Measurements from ENCODE around the gene TBC1D5. TPM values are rescaled to one million over a fixed set of nuclear protein-coding genes. Genes with fewer than 3 reads are reported as not detected.

TBC1D5 gene
- total RNA-seq, 2 donors from 2014 or later: 68.8 to 77.7 TPM

- 97% methylated on average over 2 of the region's 2 CpGs; no CpG with 5 or more reads in 1 of the 2 experiments for WGBS, 2 experiments (ENCODE audit: insufficient coverage in 1 of 2, insufficient read length in 1 of 2)
- no peak overlapping the region for H3K27ac ChIP-seq (ENCODE audit: low read depth, low read length)
- H3K4me3 ChIP-seq (ENCODE audit: low read length): no peak overlapping the region
- Mint-ChIP-seq H3K36me3 (ENCODE audit: low read depth) (peaks cover 33% of the 10 kb centered on the region), H3K27ac (no peak overlapping the region), H3K9me3 (no peaks in the 10 kb centered on the region), H3K27me3 (ENCODE audit: insufficient read depth) (no peaks in the 10 kb centered on the region), H3K4me1 (no peaks in the 10 kb centered on the region), H3K4me3 (no peak overlapping the region)
- no peak for TF ChIP-seq CTCF (conservative IDR thresholded peaks at IDR 0.05)
- H3K4me1 ChIP-seq (ENCODE audit: control insufficient read depth, insufficient read depth, low read length): no peaks in the 10 kb centered on the region
- no peak for DNase-seq
- no peaks in the 10 kb centered on the region for H3K27me3 ChIP-seq (ENCODE audit: control insufficient read depth, insufficient read depth, low read length, poor library complexity, severe bottlenecking)
- H3K9me3 ChIP-seq (ENCODE audit: control insufficient read depth, low read length): no peaks in the 10 kb centered on the region
- no peak overlapping the region for H3K9ac ChIP-seq (ENCODE audit: extremely low read depth, low read length, poor library complexity, severe bottlenecking)
- H3K36me3 ChIP-seq (ENCODE audit: control insufficient read depth, insufficient read depth, low read length): peaks cover 9% of the 10 kb centered on the region
Observed at GRCh38 chr3:17162116-17162515, 580.3 kb downstream of the TBC1D5 start.

GRCh38 chr3:17160597-17160996, 581.8 kb downstream of the TBC1D5 start:
- Histone ChIP-seq H3K27me3 (ENCODE audit: control insufficient read depth, insufficient read depth, low read length, poor library complexity, severe bottlenecking) (no peaks in the 10 kb centered on the region), H3K4me3 (ENCODE audit: low read length) (no peak overlapping the region), H3K36me3 (ENCODE audit: control insufficient read depth, insufficient read depth, low read length) (no peaks in the 10 kb centered on the region), H3K9ac (ENCODE audit: extremely low read depth, low read length, poor library complexity, severe bottlenecking) (no peak overlapping the region), H3K4me1 (ENCODE audit: control insufficient read depth, insufficient read depth, low read length) (no peaks in the 10 kb centered on the region), H3K27ac (ENCODE audit: low read depth, low read length) (no peak overlapping the region), H3K9me3 (ENCODE audit: control insufficient read depth, low read length) (no peaks in the 10 kb centered on the region)
- DNase-seq: no peak
- WGBS, 2 experiments (ENCODE audit: insufficient coverage in 1 of 2, insufficient read length in 1 of 2): 93 to 100% methylated on average over 2 to 4 of the region's 4 CpGs
- TF ChIP-seq CTCF (conservative IDR thresholded peaks at IDR 0.05): no peak
- H3K27me3 Mint-ChIP-seq (ENCODE audit: insufficient read depth): no peaks in the 10 kb centered on the region
- H3K4me3 Mint-ChIP-seq: no peak overlapping the region
- H3K9me3 Mint-ChIP-seq: no peaks in the 10 kb centered on the region
- H3K4me1 Mint-ChIP-seq: no peaks in the 10 kb centered on the region
- H3K36me3 Mint-ChIP-seq (ENCODE audit: low read depth): peaks cover 21% of the 10 kb centered on the region
- no peak overlapping the region for H3K27ac Mint-ChIP-seq

DNA sequence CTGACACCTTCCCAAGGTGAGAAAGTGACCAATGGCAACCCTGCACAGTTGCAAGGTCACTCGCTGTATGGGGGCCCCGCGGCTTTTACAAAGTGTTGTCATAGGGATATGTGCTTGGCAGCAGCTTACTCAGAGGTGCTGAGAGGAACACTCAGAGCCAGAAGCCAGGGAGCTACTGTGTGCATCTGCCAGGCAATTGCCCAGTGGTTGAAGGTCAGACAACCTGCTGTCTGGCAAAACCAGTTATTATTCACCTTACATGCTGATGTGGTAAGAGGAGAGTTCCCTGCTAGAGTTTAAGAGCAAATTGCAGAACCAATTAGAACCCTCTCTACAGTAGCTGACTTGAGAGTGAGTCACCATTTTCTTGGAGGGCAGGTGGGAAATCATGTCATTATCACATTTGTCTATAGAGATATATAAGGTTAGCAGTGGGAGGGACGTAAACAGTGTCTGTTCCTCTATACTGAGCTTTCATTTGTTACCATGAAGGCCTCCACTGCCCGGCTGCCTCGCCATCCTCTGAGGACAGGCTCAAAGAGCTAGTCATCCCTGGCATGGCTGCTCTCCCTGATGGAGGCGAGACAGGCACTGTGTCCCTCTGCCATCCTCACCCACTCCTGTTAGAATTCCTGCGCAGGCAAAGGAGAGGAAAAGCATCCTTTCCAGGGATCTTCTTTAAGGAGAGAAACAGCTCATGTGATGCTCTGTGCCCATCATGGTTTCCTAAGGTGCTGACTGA, 583.3 kb downstream of the TBC1D5 start:
- TF ChIP-seq CTCF (conservative IDR thresholded peaks at IDR 0.05): no peak
- Mint-ChIP-seq H3K9me3 (no peaks in the 10 kb centered on the region), H3K4me3 (no peak overlapping the region), H3K4me1 (no peaks in the 10 kb centered on the region), H3K27me3 (ENCODE audit: insufficient read depth) (no peaks in the 10 kb centered on the region), H3K36me3 (ENCODE audit: low read depth) (peaks cover 34% of the 10 kb centered on the region), H3K27ac (no peak overlapping the region)
- H3K4me3 ChIP-seq (ENCODE audit: low read length): no peak overlapping the region
- H3K4me1 ChIP-seq (ENCODE audit: control insufficient read depth, insufficient read depth, low read length): no peaks in the 10 kb centered on the region
- no peaks in the 10 kb centered on the region for H3K36me3 ChIP-seq (ENCODE audit: control insufficient read depth, insufficient read depth, low read length)
- no peaks in the 10 kb centered on the region for H3K27me3 ChIP-seq (ENCODE audit: control insufficient read depth, insufficient read depth, low read length, poor library complexity, severe bottlenecking)
- H3K9ac ChIP-seq (ENCODE audit: extremely low read depth, low read length, poor library complexity, severe bottlenecking): no peak overlapping the region
- H3K27ac ChIP-seq (ENCODE audit: low read depth, low read length): no peak overlapping the region
- no peak for DNase-seq
- no peaks in the 10 kb centered on the region for H3K9me3 ChIP-seq (ENCODE audit: control insufficient read depth, low read length)
- 94 to 95% methylated on average over 6 to 8 of the region's 8 CpGs for WGBS, 2 experiments (ENCODE audit: insufficient coverage in 1 of 2, insufficient read length in 1 of 2)
